Measurements from ENCODE around the gene HOXA3.
A peak's percentile ranks its signal among the peaks of the same experiment; 100 is the strongest.

The HOXA3 gene

GRCh38 chr7:27103489-27104226, 48.7 kb downstream of the HOXA3 start:
- DNase-seq (ENCODE audit: low read depth in 3 of 3), result no peak

GRCh38 chr7:27102581-27103442, 49.6 kb downstream of the HOXA3 start, which contains the start of gene HOXA2:
HOXA2 (minus strand) TSS chr7:27102683; CDS start chr7:27102500, 183 bp downstream.
- DNase-seq (ENCODE audit: low read depth in 3 of 3), result no peak

- no peak for DNase-seq (ENCODE audit: low read depth in 3 of 3)
Observed at GRCh38 chr7:27101957-27102580, 50.3 kb downstream of the HOXA3 start.

DNA sequence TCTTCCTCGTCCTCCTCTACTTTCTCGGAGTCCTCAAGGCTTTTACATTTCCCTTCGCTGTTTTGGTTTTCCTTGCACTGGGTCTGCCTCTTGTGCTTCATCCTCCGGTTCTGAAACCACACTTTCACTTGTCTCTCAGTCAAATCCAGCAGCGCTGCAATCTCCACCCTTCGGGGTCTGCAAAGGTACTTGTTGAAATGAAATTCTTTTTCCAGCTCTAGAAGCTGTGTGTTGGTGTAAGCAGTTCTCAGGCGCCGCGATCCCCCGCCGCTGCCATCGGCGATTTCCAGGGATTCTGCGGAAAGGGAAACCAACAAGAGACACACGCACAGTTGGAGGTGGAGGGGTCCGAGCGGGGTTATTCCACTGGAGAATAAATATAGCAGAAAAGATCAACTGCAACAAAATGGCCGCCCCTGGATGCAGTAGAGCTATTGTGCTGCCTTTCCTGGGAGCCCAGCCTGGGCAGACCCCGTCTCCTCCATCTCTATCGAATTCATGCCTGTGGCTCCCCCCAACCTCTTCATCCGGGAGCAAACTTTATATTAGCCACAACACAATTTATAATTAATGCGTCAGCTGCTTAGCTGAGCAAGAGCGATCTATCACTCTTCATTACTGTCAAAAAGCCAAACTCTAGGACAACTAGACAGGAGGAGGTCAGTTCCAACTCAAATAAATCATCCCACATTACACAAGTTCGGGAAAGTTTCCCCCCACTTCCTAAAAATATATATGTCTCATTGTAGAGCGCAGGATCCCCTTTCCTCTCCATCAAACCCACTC, 51.0 kb downstream of the HOXA3 start:
- no peak for DNase-seq (ENCODE audit: low read depth in 3 of 3)

- no peak for DNase-seq (ENCODE audit: low read depth in 3 of 3)
Observed at GRCh38 chr7:27100694-27101170, 51.7 kb downstream of the HOXA3 start.

DNA sequence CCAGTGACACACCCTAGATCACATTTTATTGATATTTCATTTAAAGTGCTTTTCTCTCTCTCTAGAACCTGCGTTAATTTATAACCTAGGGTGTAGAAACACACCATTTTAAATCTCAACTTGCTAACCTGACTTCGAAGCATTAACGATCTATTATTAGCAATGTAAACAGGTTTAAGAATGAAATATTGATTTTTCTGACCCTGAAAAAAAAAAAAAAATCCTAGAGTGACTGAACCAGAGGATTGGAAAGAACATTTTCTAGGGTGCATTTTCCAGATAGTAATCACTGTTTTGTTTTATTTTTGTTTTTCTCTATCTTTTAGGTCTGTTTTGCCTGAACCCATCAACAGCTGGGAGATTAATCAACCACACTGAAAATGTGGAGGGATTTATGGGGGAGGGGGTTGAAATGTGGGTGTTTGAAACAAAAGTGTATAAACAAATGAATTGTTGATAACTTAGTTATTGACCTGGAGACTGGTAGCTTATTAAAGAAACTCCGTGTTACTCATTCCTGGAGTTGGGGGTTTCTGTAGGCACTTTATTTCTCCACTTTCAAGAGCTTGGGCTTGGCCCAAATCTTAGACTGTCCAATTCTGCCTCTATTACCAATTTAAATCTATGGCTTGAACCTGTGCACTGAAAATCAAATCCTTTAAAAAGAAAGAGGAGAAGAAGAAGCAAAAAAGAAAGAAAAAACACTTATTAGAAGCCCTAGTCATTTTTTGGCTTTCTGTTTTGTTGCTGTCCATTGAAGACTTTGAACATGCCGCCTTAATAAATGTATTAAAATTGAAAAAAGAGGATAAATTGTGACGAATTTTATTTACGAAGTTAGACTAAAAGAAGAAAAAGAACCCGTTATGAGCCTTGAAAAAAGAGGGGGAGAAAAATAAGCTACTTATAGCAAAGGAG, 52.7 kb downstream of the HOXA3 start:
- DNase-seq (ENCODE audit: low read depth in 3 of 3), result no peak

- DNase-seq (ENCODE audit: low read depth in 3 of 3), result no peak
Observed at GRCh38 chr7:27098578-27099451, 53.6 kb downstream of the HOXA3 start.

DNA sequence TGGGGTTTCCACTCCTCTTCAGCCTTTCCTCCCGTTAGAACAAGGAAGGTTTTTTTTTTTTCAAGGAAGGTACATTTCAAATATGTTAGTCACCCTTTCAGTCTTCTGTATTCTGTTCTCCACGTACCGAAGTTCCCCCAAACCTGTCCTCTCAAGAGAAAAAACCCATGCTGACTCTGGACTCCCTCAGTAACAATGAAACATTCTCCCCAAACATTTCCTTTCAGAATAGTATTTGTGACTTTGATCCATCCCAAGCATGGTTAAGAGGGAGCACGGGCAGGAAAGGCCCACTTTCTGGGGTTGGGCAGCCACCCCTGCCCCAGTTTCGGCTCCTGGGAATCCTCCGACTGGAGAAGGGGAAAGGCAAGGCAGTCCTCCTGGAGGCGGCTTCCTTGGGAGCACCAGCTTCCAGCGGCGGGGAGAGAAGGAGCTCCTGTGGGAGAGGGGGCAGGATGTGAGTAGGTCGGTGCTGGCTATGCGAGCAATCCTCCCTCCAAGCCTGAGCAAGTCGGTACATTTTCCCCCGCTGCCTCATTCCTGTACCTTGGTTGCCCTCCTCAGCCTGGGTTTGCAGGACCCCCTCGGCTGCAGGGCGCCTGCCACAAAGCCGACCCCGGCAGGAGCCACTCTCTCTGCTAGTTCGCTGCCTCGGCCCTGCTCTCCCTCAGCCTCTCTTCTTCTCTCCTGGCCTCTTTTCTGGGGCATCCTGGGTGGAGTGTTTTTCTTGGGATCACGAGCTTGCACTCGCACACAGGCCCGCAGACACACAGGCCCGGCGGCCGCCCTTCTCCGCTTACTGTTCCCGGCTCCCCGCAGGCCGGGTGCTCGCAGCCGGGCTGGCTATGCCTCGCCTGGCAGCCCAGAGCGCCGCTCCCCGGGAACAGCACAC, 54.5 kb downstream of the HOXA3 start:
- no peak for DNase-seq (ENCODE audit: low read depth in 3 of 3)

GRCh38 chr7:27096768-27097514, 55.4 kb downstream of the HOXA3 start:
- no peak for DNase-seq (ENCODE audit: low read depth in 3 of 3)

DNA sequence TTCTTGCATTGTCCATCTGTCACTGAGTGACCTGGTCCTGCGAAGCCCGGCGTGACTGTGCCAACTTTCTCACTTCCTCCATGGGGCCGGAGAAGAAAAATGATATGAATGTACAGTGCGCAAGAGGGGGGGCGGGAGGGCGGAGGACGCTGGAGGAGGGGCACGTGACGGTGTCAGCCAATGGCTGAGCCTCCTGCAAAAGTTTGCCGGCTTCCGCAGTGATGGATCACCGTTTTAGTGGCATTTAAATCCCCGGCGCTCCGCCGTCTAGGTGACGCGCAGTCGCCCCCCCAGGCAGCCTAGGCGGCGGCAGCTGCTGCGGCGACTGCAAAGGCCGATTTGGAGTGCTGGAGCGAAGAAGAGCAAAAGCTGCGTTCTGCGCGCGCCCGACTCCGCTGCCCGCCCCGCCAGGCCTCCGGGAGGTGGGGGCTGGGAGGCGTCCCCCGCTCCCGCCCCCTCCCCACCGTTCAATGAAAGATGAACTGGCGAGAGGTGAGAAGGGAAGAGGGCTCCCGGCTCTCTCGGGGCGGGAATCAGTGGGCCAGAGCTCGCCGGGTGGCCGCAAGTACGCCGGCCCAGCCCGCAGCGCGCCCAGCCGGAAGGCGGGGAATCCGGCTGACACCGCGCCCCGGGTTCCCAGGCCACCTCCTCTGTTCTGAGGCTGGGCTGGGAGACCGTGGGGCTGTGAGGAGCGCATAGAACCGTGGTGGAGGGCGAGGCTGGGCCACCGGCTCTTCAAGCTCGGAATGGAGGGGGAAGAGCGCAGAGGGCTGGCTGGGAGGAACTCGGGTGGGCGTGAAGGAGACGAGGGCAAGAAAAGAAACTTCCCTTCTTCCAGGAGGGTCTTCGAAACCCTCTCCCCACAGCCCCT, 56.3 kb downstream of the HOXA3 start, which contains the start of gene HOXA1:
Gene HOXA1 (minus strand): TSS at position 104 of the 871 bp plus-strand sequence. CDS start 88 bp downstream, at position 16.
- DNase-seq (ENCODE audit: low read depth in 3 of 3), result peak; percentile 50 to 68 (median 50)

GRCh38 chr7:27095050-27095896, 57.1 kb downstream of the HOXA3 start:
- DNase-seq (ENCODE audit: low read depth in 3 of 3), result no peak

GRCh38 chr7:27094304-27095049, 57.9 kb downstream of the HOXA3 start:
- no peak for DNase-seq (ENCODE audit: low read depth in 3 of 3)

DNA sequence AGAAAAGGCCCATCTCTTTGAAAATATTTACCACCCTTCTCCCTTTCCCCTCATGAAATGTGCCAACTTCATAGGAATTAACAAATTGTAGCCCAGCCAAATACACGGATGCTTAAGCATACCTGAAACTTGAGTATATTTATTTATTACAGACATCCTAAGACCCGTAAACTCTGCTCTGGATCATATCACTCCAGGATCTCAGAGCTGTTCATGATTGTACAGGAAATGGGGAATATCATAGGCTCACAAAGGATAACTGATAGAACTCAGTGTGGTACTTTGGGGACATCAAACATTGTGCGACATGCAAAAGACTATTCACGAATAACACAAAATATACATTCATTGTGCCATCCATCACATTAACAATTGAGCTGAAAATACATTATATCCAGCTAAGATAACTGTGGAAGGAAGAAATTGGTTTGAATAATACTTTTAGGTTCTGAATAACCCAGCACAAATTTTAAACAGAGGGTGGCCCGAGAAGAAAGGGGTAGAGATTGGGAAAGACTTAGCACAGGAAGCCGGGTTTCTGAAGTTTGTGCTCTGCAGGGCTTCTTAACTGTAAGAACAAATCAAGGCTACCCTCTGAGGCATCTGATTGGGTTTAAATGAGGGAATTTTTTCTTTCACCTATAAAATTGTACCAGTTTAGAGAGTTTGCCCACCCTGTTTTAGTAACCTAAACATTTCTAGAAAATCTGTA, 59.0 kb downstream of the HOXA3 start:
- DNase-seq (ENCODE audit: low read depth in 3 of 3), result no peak

GRCh38 chr7:27092819-27093110, 59.6 kb downstream of the HOXA3 start:
- DNase-seq (ENCODE audit: low read depth in 3 of 3), result no peak
